Dedifferentiated amniotic fluid mesenchymal stem cell (primary cell): ENCODE measurements around the gene ATN1.

Experiments used
- DNase-seq: peaks from one replicate; pipeline ENCODE4 v3.0.0-alpha.2; 2016; ENCODE audit errors: extremely low spot score

The ATN1 gene

GRCh38 chr12:6975297-6976032, 47.7 kb downstream of the ATN1 start:
- no peak for DNase-seq

GRCh38 chr12:6977653-6978052, 49.9 kb downstream of the ATN1 start:
- no peak for DNase-seq

GRCh38 chr12:6978188-6978587, 50.4 kb downstream of the ATN1 start:
- DNase-seq = no peak

GRCh38 chr12:6978611-6979011, 50.9 kb downstream of the ATN1 start:
- no peak for DNase-seq

- DNase-seq = no peak
Measured at GRCh38 chr12:6979021-6979420, 51.3 kb downstream of the ATN1 start.

GRCh38 chr12:6979453-6979852, 51.7 kb downstream of the ATN1 start:
- no peak for DNase-seq

GRCh38 chr12:6980075-6980474, 52.3 kb downstream of the ATN1 start:
- DNase-seq = no peak

- DNase-seq = no peak
Measured at GRCh38 chr12:6980740-6981139, 53.0 kb downstream of the ATN1 start.

GRCh38 chr12:6981152-6982052, 53.6 kb downstream of the ATN1 start:
- DNase-seq = no peak

GRCh38 chr12:6982532-6982931, 54.8 kb downstream of the ATN1 start:
- DNase-seq = no peak

GRCh38 chr12:6987956-6988553, 60.3 kb downstream of the ATN1 start:
- no peak for DNase-seq
